SK-N-SH treated with all-trans-retinoic acid at 6 μM for 48 hours (cell line): ENCODE results near the gene NPRL2.

ENCODE experiments used
- ATAC-seq: fragments of 200-7000 bp; cut with Tn5 transposase; 3 replicates; pipeline ENCODE4 v1.9.1; 2020; ENCODE audit warnings: mild to moderate bottlenecking, moderate library complexity
- ARNTL ChIP-seq: fragments of 450-650 bp; formaldehyde crosslinking; IDR thresholded peaks from 2 replicates; pipeline ENCODE4 v1.5.0; 2020; ENCODE audit warnings: low read depth, mild to moderate bottlenecking, moderate library complexity, borderline replicate concordance
- BACH2 ChIP-seq: fragments of 250-450 bp; sonication (Bioruptor Pico); IDR thresholded peaks from 2 replicates; pipeline ENCODE4 v1.9.0; 2021; ENCODE audit warnings: mild to moderate bottlenecking, borderline replicate concordance
- CSDC2 ChIP-seq: fragments of 250-450 bp; sonication (Bioruptor Pico); IDR thresholded peaks from 2 replicates; pipeline ENCODE4 v1.5.0; 2020; ENCODE audit warnings: mild to moderate bottlenecking, moderate library complexity
- ESRRG ChIP-seq: fragments of 250-450 bp; sonication (Bioruptor Pico); IDR thresholded peaks from 2 replicates; pipeline ENCODE4 v1.6.1; 2021; ENCODE audit warnings: mild to moderate bottlenecking
- PPARA ChIP-seq: fragments of 250-450 bp; sonication (Bioruptor Pico); IDR thresholded peaks from 2 replicates; pipeline ENCODE4 v1.5.0; 2020; ENCODE audit warnings: mild to moderate bottlenecking, borderline replicate concordance
- SNAI2 ChIP-seq: fragments of 250-450 bp; sonication (Bioruptor Pico); IDR thresholded peaks from 2 replicates; pipeline ENCODE4 v1.5.0; 2020; ENCODE audit warnings: mild to moderate bottlenecking, moderate library complexity
- TCF4 ChIP-seq: fragments of 250-450 bp; sonication (Bioruptor Pico); IDR thresholded peaks from 2 replicates; pipeline ENCODE4 v1.8.0; 2021; ENCODE audit warnings: mild to moderate bottlenecking, moderate library complexity, borderline replicate concordance
- TOX ChIP-seq: fragments of 250-450 bp; sonication (Bioruptor Pico); IDR thresholded peaks from 2 replicates; pipeline ENCODE4 v1.8.0; 2021; ENCODE audit warnings: mild to moderate bottlenecking, moderate library complexity, borderline replicate concordance
- ZC3H10 ChIP-seq: fragments of 250-450 bp; sonication (Bioruptor Pico); IDR thresholded peaks from 2 replicates; pipeline ENCODE4 v1.5.1; 2021; ENCODE audit warnings: mild to moderate bottlenecking, moderate library complexity
- ZFP3 ChIP-seq: fragments of 250-450 bp; sonication (Bioruptor Pico); IDR thresholded peaks from 2 replicates; pipeline ENCODE4 v1.5.0; 2020; ENCODE audit warnings: mild to moderate bottlenecking, moderate library complexity
- ZNF565 ChIP-seq: fragments of 450-650 bp; formaldehyde crosslinking; conservative IDR thresholded peaks from 2 replicates; pipeline ENCODE4 v1.5.0; 2020; ENCODE audit warnings: low read depth, mild to moderate bottlenecking, moderate library complexity
- ZNF8 ChIP-seq: fragments of 450-650 bp; formaldehyde crosslinking; IDR thresholded peaks from 2 replicates; pipeline ENCODE4 v1.5.0; 2020; ENCODE audit warnings: mild to moderate bottlenecking, moderate library complexity
- TF ChIP-seq, protein P1 (sequence below): fragments of 250-450 bp; sonication (Bioruptor Pico); IDR thresholded peaks from 2 replicates; pipeline ENCODE4 v1.5.1; 2020; ENCODE audit warnings: low read depth, mild to moderate bottlenecking, moderate library complexity
- TF ChIP-seq, protein P2 (sequence below): fragments of 250-450 bp; sonication (Bioruptor Pico); IDR thresholded peaks from 2 replicates; pipeline ENCODE4 v1.8.0; 2020; ENCODE audit warnings: mild to moderate bottlenecking, moderate library complexity, borderline replicate concordance
- TF ChIP-seq, protein P3 (sequence below): fragments of 250-450 bp; sonication (Bioruptor Pico); IDR thresholded peaks from 2 replicates; pipeline ENCODE4 v1.5.0; 2020; ENCODE audit warnings: mild to moderate bottlenecking, moderate library complexity
- TF ChIP-seq, protein P4 (sequence below): fragments of 250-450 bp; sonication (Bioruptor Pico); IDR thresholded peaks from 2 replicates; pipeline ENCODE4 v1.8.0; 2021; ENCODE audit warnings: low read depth, mild to moderate bottlenecking, moderate library complexity, borderline replicate concordance

The NPRL2 gene

DNA sequence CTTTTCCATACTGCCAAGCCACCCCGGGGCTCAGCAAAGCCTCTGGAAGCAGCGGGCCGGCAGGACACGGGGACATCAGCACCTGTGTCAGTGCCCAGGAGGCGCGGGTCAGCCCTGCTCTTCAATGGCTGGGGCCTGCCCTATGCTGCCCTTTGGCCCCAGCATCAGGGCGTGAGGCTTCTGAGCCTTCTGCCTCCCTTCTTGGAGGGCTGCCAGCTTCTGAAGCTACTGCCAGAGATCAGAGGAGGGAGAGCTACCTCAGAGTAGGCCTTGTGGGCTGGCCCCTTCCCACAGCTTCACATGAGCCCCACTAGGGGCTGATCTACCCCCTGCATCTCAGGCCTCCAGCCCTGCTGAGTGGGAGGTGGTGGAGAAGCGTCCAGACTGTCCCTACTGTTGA lies 21.8 kb upstream of the NPRL2 start:
- TF ChIP-seq BACH2 (CRISPR knock-in tag) (no peak), SNAI2 (CRISPR knock-in tag) (no peak), TOX (CRISPR knock-in tag) (no peak), TCF4 (CRISPR knock-in tag) (no peak), ZNF565 (CRISPR knock-in tag) (no peak), ARNTL (CRISPR knock-in tag) (no peak)
- TF ChIP-seq, all 23 proteins: peak for 0
- peak; percentile 3; the same call in 2 of the 3 replicates for ATAC-seq

DNA sequence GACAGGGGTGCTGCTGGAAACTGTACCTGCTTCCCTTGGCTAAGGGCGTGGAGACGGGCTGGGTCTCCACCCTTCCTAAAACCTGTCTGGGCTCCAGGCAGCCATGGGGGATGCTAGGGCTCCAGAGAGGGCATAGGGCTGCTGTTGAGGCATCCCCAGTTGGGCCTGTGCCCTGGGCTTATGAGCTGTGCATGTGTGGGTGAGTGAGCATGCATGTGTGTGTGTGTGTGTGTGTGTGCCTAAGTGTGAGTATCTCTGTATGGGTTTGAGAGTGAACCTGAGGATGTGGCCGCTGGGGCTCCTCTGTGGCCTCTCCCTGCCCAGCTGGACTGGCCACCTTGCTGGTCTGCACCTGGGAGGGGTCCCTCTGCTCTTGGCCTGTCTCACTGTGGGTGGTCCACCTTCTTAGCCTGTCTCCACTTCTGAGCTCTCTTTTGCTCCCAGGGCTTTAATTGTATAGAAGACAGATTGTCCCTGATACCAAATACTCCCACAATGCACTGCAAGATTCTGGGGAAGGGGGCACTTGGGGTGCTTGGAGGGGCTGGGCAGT lies 20.6 kb upstream of the NPRL2 start:
- ATAC-seq = no peak; the same call in 2 of the 3 replicates
- TF ChIP-seq ZFP3 (CRISPR knock-in tag) = no peak
- TF ChIP-seq ZC3H10 (CRISPR knock-in tag) = no peak
- TF ChIP-seq PPARA (CRISPR knock-in tag) = no peak
- TF ChIP-seq ARNTL (CRISPR knock-in tag) = no peak
- TF ChIP-seq, protein P1, sequence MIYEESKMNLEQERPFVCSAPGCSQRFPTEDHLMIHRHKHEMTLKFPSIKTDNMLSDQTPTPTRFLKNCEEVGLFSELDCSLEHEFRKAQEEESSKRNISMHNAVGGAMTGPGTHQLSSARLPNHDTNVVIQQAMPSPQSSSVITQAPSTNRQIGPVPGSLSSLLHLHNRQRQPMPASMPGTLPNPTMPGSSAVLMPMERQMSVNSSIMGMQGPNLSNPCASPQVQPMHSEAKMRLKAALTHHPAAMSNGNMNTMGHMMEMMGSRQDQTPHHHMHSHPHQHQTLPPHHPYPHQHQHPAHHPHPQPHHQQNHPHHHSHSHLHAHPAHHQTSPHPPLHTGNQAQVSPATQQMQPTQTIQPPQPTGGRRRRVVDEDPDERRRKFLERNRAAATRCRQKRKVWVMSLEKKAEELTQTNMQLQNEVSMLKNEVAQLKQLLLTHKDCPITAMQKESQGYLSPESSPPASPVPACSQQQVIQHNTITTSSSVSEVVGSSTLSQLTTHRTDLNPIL (CRISPR knock-in tag) = no peak
- TF ChIP-seq, protein P2, sequence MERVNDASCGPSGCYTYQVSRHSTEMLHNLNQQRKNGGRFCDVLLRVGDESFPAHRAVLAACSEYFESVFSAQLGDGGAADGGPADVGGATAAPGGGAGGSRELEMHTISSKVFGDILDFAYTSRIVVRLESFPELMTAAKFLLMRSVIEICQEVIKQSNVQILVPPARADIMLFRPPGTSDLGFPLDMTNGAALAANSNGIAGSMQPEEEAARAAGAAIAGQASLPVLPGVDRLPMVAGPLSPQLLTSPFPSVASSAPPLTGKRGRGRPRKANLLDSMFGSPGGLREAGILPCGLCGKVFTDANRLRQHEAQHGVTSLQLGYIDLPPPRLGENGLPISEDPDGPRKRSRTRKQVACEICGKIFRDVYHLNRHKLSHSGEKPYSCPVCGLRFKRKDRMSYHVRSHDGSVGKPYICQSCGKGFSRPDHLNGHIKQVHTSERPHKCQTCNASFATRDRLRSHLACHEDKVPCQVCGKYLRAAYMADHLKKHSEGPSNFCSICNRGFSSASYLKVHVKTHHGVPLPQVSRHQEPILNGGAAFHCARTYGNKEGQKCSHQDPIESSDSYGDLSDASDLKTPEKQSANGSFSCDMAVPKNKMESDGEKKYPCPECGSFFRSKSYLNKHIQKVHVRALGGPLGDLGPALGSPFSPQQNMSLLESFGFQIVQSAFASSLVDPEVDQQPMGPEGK (CRISPR knock-in tag) = no peak
- TF ChIP-seq ESRRG (CRISPR knock-in tag) = no peak
- TF ChIP-seq, protein P3, sequence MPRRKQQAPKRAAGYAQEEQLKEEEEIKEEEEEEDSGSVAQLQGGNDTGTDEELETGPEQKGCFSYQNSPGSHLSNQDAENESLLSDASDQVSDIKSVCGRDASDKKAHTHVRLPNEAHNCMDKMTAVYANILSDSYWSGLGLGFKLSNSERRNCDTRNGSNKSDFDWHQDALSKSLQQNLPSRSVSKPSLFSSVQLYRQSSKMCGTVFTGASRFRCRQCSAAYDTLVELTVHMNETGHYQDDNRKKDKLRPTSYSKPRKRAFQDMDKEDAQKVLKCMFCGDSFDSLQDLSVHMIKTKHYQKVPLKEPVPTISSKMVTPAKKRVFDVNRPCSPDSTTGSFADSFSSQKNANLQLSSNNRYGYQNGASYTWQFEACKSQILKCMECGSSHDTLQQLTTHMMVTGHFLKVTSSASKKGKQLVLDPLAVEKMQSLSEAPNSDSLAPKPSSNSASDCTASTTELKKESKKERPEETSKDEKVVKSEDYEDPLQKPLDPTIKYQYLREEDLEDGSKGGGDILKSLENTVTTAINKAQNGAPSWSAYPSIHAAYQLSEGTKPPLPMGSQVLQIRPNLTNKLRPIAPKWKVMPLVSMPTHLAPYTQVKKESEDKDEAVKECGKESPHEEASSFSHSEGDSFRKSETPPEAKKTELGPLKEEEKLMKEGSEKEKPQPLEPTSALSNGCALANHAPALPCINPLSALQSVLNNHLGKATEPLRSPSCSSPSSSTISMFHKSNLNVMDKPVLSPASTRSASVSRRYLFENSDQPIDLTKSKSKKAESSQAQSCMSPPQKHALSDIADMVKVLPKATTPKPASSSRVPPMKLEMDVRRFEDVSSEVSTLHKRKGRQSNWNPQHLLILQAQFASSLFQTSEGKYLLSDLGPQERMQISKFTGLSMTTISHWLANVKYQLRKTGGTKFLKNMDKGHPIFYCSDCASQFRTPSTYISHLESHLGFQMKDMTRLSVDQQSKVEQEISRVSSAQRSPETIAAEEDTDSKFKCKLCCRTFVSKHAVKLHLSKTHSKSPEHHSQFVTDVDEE (CRISPR knock-in tag) = no peak
- TF ChIP-seq, protein P4, sequence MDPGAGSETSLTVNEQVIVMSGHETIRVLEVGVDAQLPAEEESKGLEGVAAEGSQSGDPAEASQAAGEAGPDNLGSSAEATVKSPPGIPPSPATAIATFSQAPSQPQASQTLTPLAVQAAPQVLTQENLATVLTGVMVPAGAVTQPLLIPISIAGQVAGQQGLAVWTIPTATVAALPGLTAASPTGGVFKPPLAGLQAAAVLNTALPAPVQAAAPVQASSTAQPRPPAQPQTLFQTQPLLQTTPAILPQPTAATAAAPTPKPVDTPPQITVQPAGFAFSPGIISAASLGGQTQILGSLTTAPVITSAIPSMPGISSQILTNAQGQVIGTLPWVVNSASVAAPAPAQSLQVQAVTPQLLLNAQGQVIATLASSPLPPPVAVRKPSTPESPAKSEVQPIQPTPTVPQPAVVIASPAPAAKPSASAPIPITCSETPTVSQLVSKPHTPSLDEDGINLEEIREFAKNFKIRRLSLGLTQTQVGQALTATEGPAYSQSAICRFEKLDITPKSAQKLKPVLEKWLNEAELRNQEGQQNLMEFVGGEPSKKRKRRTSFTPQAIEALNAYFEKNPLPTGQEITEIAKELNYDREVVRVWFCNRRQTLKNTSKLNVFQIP (CRISPR knock-in tag) = no peak
- no peak for TF ChIP-seq BACH2 (CRISPR knock-in tag)

DNA sequence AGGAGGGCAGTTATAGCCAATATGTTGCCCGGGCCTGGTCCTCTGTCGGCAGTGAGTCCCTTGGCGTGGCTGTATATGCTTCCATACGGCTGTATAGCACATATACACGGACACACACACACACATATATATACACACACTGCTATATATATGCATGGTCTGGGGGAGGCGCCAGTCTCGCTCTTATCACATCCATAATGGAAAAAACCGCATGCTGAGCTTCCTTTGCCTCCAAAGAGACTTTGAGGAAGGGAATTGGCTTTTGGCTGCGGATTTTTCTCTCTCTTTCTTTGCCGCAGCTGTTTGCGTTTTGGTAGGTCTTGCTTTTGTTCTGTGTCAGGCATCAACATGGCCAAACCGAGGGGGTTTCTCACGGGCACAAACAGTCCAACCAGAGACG lies 20.0 kb upstream of the NPRL2 start:
- peak; percentile 65 for ATAC-seq
- TF ChIP-seq TOX (CRISPR knock-in tag) = no peak
- TF ChIP-seq ZNF8 (CRISPR knock-in tag) = no peak
- TF ChIP-seq SNAI2 (CRISPR knock-in tag) = no peak
- TF ChIP-seq, protein P3 (CRISPR knock-in tag) = no peak
- TF ChIP-seq, protein P2 (CRISPR knock-in tag) = no peak
- TF ChIP-seq ESRRG (CRISPR knock-in tag) = no peak
- no peak for TF ChIP-seq PPARA (CRISPR knock-in tag)
- no peak for TF ChIP-seq CSDC2 (CRISPR knock-in tag)
- TF ChIP-seq, protein P4 (CRISPR knock-in tag) = no peak
- no peak for TF ChIP-seq ZNF565 (CRISPR knock-in tag)
